ENCODE data around the gene MSI2. TPM values are rescaled to one million over a fixed set of nuclear protein-coding genes. Genes with fewer than 3 reads are reported as not detected.

MSI2 gene
- total RNA-seq, 2 experiments from 2014 or later: 59.6 to 61.7 TPM

- TF ChIP-seq, protein P1, sequence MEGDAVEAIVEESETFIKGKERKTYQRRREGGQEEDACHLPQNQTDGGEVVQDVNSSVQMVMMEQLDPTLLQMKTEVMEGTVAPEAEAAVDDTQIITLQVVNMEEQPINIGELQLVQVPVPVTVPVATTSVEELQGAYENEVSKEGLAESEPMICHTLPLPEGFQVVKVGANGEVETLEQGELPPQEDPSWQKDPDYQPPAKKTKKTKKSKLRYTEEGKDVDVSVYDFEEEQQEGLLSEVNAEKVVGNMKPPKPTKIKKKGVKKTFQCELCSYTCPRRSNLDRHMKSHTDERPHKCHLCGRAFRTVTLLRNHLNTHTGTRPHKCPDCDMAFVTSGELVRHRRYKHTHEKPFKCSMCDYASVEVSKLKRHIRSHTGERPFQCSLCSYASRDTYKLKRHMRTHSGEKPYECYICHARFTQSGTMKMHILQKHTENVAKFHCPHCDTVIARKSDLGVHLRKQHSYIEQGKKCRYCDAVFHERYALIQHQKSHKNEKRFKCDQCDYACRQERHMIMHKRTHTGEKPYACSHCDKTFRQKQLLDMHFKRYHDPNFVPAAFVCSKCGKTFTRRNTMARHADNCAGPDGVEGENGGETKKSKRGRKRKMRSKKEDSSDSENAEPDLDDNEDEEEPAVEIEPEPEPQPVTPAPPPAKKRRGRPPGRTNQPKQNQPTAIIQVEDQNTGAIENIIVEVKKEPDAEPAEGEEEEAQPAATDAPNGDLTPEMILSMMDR (IDR thresholded peaks at IDR 0.05): no peak
- CTCF ChIA-PET: interaction anchor here (0.7 to 1.1 kb wide), 2 partner anchors 35 to 84 kb away, joined by 3 read pairs; no protein-coding TSS in a partner anchor
- POLR2A ChIA-PET: no interaction called here
- ATAC-seq (no peak), DNase-seq (no peak)
- Mint-ChIP-seq H3K9me3 (peaks cover 1% of the 10 kb centered on the region), H3K36me3 (ENCODE audit: low read depth) (peaks cover 15% of the 10 kb centered on the region), H3K4me1 (ENCODE audit: low read depth) (no peaks in the 10 kb centered on the region), H3K4me3 (no peak overlapping the region), H3K27me3 (no peaks in the 10 kb centered on the region), H3K27ac (no peak overlapping the region)
- intact Hi-C loops (cut with micrococcal nuclease): no loop called here
Observed at GRCh38 chr17:57636985-57637665, 380.8 kb downstream of the MSI2 start.

DNA sequence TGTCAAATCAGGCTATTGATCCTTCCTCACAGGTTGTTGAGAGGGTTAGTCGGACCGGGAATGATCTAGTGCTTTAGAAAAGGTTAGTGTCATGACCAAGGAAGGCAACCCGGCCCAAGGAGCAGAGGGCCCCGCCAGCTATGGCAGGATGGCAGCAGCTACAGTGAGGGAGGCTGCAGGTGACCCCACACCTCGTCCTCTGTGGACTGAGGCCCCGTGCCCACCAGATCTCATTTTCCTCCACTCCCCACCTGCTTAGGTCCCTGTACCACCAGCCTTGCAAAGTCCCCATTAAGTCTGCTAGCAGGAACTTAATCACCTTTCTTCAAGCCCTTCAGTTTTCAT is 381.3 kb downstream of the MSI2 start:
- H3K27ac Mint-ChIP-seq: no peak overlapping the region
- peaks cover 1% of the 10 kb centered on the region for H3K9me3 Mint-ChIP-seq
- ChIA-PET CTCF (interaction anchor here (0.7 to 1.1 kb wide), 2 partner anchors 34 to 84 kb away, joined by 3 read pairs; no protein-coding TSS in a partner anchor), POLR2A (no interaction called here)
- H3K4me1 Mint-ChIP-seq (ENCODE audit: low read depth): no peaks in the 10 kb centered on the region
- DNase-seq (no peak), ATAC-seq (no peak)
- intact Hi-C loops (cut with micrococcal nuclease): no loop called here
- TF ChIP-seq, protein P1 (IDR thresholded peaks at IDR 0.05): no peak
- no peaks in the 10 kb centered on the region for H3K27me3 Mint-ChIP-seq
- peaks cover 12% of the 10 kb centered on the region for H3K36me3 Mint-ChIP-seq (ENCODE audit: low read depth)
- no peak overlapping the region for H3K4me3 Mint-ChIP-seq

DNA sequence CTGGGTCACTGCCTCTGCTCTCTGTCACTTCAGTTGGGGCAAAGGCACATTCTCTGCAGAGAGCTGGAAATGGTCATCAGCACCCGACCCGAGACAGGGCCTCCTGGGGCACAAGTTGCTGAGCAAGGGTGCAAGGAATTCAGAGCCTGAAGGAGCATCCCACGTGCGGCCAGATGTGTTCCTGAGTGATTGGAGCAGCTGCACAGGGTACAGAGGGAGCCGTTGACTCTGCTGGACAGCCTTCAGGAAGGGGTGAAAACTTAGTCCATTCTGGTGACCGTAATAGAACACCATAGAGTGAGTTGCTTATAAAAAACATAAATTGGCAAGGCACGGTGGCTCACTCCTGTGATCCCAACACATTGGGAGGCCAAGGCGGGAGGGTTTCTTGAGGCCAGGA is 382.0 kb downstream of the MSI2 start:
- ChIA-PET POLR2A (no interaction called here), CTCF (interaction anchor here (0.9 to 1.1 kb wide), 2 partner anchors 34 to 41 kb away, joined by 3 read pairs; no protein-coding TSS in a partner anchor)
- Mint-ChIP-seq H3K27me3 (no peaks in the 10 kb centered on the region), H3K4me3 (no peak overlapping the region), H3K4me1 (ENCODE audit: low read depth) (no peaks in the 10 kb centered on the region), H3K9me3 (peaks cover 1% of the 10 kb centered on the region), H3K36me3 (ENCODE audit: low read depth) (peaks cover 8% of the 10 kb centered on the region), H3K27ac (no peak overlapping the region)
- no peak for ATAC-seq
- DNase-seq: no peak
- intact Hi-C loops (cut with micrococcal nuclease): no loop called here
- TF ChIP-seq, protein P1 (IDR thresholded peaks at IDR 0.05): no peak

GRCh38 chr17:57639381-57639780 is 383.1 kb downstream of the MSI2 start:
- TF ChIP-seq, protein P1 (IDR thresholded peaks at IDR 0.05): no peak
- Mint-ChIP-seq H3K4me3 (no peak overlapping the region), H3K36me3 (ENCODE audit: low read depth) (peaks cover 2% of the 10 kb centered on the region), H3K4me1 (ENCODE audit: low read depth) (no peaks in the 10 kb centered on the region), H3K27me3 (no peaks in the 10 kb centered on the region), H3K9me3 (peaks cover under 1% of the 10 kb centered on the region), H3K27ac (no peak overlapping the region)
- DNase-seq (no peak), ATAC-seq (no peak)
- ChIA-PET CTCF (interaction anchor here (1.8 kb wide), 1 partner anchor 41 kb away, joined by 5 read pairs; no protein-coding TSS in a partner anchor), POLR2A (no interaction called here)
- intact Hi-C loops (cut with micrococcal nuclease): no loop called here

DNA sequence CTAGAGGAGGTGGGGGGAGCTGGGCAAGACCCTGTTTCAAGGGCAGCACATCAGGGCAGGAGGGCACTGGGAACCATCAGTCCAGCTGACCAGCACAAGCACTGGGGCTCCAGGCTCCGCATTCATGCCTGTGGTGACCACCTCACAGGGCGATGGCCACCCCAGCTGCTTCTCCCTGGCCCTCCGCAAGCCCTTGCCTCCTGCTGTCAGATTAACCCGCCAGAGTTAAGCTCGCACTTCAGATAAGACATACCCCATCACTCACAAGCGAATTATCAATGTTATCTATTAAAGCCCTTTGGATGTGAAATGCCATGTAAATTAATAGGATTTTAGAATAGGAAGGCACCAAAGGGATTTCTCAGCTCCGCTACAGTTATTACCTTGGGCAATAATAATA is 383.8 kb downstream of the MSI2 start:
- ChIA-PET CTCF (interaction anchor here (1.8 to 2.4 kb wide), 2 partner anchors 32 to 42 kb away, joined by 5 to 9 read pairs; no protein-coding TSS in a partner anchor), POLR2A (interaction anchor here (0.5 to 1.8 kb wide), 2 partner anchors 9 to 485 kb away, joined by 3 to 7 read pairs; no protein-coding TSS in a partner anchor)
- H3K4me1 Mint-ChIP-seq (ENCODE audit: low read depth): no peaks in the 10 kb centered on the region
- DNase-seq: no peak
- ATAC-seq: no peak
- intact Hi-C loops (cut with micrococcal nuclease): no loop called here
- H3K36me3 Mint-ChIP-seq (ENCODE audit: low read depth): peaks cover 1% of the 10 kb centered on the region
- no peak overlapping the region for H3K4me3 Mint-ChIP-seq
- H3K27ac Mint-ChIP-seq: no peak overlapping the region
- TF ChIP-seq, protein P1 (IDR thresholded peaks at IDR 0.05): no peak
- H3K9me3 Mint-ChIP-seq: no peaks in the 10 kb centered on the region
- no peaks in the 10 kb centered on the region for H3K27me3 Mint-ChIP-seq

Measured in activated CD8-positive, alpha-beta T cell treated with anti-CD3 and anti-CD28 coated beads for 36 hours (primary cell).